ENCODE results near the gene LPP. TPM values are rescaled to one million over a fixed set of nuclear protein-coding genes. Genes with fewer than 3 reads are reported as not detected.

Gene LPP
- total RNA-seq, 3 donors from 2014 or later (not counting 1 experiment from before 2014, with no cell fraction given): 137 to 163 (median 149) TPM

- no peaks in the 10 kb centered on the region for H3K27me3 Mint-ChIP-seq (ENCODE audit: low read depth in 2 of 2)
Measured at GRCh38 chr3:188929137-188929536, 775.2 kb downstream of the LPP start.

DNA sequence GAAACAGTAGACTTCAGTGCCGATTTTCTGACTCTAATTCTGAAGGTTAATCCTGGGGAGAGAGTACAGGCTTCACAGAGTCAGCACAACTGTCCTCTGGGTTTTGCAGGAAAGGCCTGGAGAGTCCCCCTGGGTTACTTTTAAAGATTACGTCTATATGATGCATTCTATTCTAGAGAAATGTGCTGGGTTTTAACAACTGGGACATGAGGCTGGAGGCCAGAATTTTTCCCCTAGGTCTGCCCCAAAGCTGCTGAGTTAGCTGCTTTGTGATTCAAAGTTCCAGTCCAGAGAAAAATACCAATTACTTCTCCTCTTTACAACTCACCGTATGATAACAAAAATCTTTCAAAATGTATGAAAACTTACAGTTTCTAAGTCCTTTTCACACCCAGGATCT, 777.1 kb downstream of the LPP start:
- Mint-ChIP-seq H3K4me3 (no peak overlapping the region), H3K36me3 (no peaks in the 10 kb centered on the region), H3K27me3 (ENCODE audit: low read depth in 2 of 2) (no peaks in the 10 kb centered on the region), H3K27ac (no peak overlapping the region), H3K9me3 (no peaks in the 10 kb centered on the region), H3K4me1 (no peaks in the 10 kb centered on the region)
- Histone ChIP-seq H3K27ac (ENCODE audit: low read length) (no peak overlapping the region), H3K4me3 (ENCODE audit: low read length) (no peak overlapping the region), H3K27me3 (ENCODE audit: control insufficient read depth, insufficient read depth, low read length) (no peaks in the 10 kb centered on the region), H3K4me1 (ENCODE audit: control insufficient read depth, insufficient read depth, low read length) (no peaks in the 10 kb centered on the region), H3K9me3 (ENCODE audit: control insufficient read depth, insufficient read depth, low read length) (no peaks in the 10 kb centered on the region), H3K36me3 (ENCODE audit: control insufficient read depth, insufficient read depth, low read length) (no peaks in the 10 kb centered on the region)
- ATAC-seq: no peak
- intact Hi-C loops (cut with micrococcal nuclease): no loop called here
- WGBS (ENCODE audit: insufficient coverage): 65% methylated on average over 3 of the region's 3 CpGs
- TF ChIP-seq CTCF (IDR thresholded peaks at IDR 0.05): no peak
- no peak for DNase-seq

More at GRCh38 chr3:188929137-188929536, 775.2 kb downstream of the LPP start:
- Histone ChIP-seq H3K27me3 (ENCODE audit: control insufficient read depth, insufficient read depth, low read length) (no peaks in the 10 kb centered on the region), H3K4me3 (ENCODE audit: low read length) (no peak overlapping the region), H3K27ac (ENCODE audit: low read length) (no peak overlapping the region), H3K9me3 (ENCODE audit: control insufficient read depth, insufficient read depth, low read length) (no peaks in the 10 kb centered on the region), H3K36me3 (ENCODE audit: control insufficient read depth, insufficient read depth, low read length) (no peaks in the 10 kb centered on the region), H3K4me1 (ENCODE audit: control insufficient read depth, insufficient read depth, low read length) (no peaks in the 10 kb centered on the region)
- no peaks in the 10 kb centered on the region for H3K9me3 Mint-ChIP-seq
- no peak for ATAC-seq
- no peak for TF ChIP-seq CTCF (IDR thresholded peaks at IDR 0.05)
- no peak for DNase-seq
- no peak overlapping the region for H3K4me3 Mint-ChIP-seq
- WGBS (ENCODE audit: insufficient coverage): 89% methylated on average over 2 of the region's 2 CpGs
- H3K4me1 Mint-ChIP-seq: no peaks in the 10 kb centered on the region
- H3K36me3 Mint-ChIP-seq: no peaks in the 10 kb centered on the region
- intact Hi-C loops (cut with micrococcal nuclease): no loop called here
- no peak overlapping the region for H3K27ac Mint-ChIP-seq

DNA sequence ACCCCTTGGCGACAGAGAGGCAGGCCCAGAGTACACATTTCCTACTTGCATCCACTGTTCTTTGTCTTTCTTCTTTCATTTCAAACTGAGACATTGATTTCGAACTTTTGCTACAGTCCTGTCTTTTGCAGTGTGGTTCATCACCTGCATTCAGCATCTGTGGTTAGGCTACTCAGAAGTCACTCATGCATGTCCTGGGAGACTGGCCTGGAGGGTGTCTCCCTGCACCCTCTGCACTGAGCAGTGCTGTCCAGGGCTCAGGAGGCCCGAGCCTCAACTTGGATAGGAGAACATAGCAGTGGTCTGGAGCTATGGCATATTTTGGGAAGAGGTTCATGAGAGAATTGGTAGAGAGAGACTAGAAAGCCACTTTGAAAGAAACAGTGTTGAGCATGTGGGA, 777.6 kb downstream of the LPP start:
- no peak overlapping the region for H3K4me3 Mint-ChIP-seq
- TF ChIP-seq CTCF (IDR thresholded peaks at IDR 0.05): no peak
- ATAC-seq (no peak), DNase-seq (no peak)
- Histone ChIP-seq H3K9me3 (ENCODE audit: control insufficient read depth, insufficient read depth, low read length) (no peaks in the 10 kb centered on the region), H3K27me3 (ENCODE audit: control insufficient read depth, insufficient read depth, low read length) (no peaks in the 10 kb centered on the region), H3K36me3 (ENCODE audit: control insufficient read depth, insufficient read depth, low read length) (no peaks in the 10 kb centered on the region), H3K4me1 (ENCODE audit: control insufficient read depth, insufficient read depth, low read length) (no peaks in the 10 kb centered on the region), H3K4me3 (ENCODE audit: low read length) (no peak overlapping the region), H3K27ac (ENCODE audit: low read length) (no peak overlapping the region)
- no peaks in the 10 kb centered on the region for H3K36me3 Mint-ChIP-seq
- no peaks in the 10 kb centered on the region for H3K4me1 Mint-ChIP-seq
- H3K9me3 Mint-ChIP-seq: no peaks in the 10 kb centered on the region
- intact Hi-C loops (cut with micrococcal nuclease): no loop called here
- H3K27ac Mint-ChIP-seq: no peak overlapping the region
- H3K27me3 Mint-ChIP-seq (ENCODE audit: low read depth in 2 of 2): no peaks in the 10 kb centered on the region
- WGBS (ENCODE audit: insufficient coverage): 88% methylated on average over 3 of the region's 3 CpGs

GRCh38 chr3:188934989-188935388, 781.0 kb downstream of the LPP start:
- Mint-ChIP-seq H3K4me3 (no peak overlapping the region), H3K27me3 (ENCODE audit: low read depth in 2 of 2) (no peaks in the 10 kb centered on the region), H3K9me3 (no peaks in the 10 kb centered on the region), H3K36me3 (no peaks in the 10 kb centered on the region), H3K27ac (no peak overlapping the region), H3K4me1 (no peaks in the 10 kb centered on the region)
- DNase-seq (no peak), ATAC-seq (no peak)
- Histone ChIP-seq H3K4me3 (ENCODE audit: low read length) (no peak overlapping the region), H3K4me1 (ENCODE audit: control insufficient read depth, insufficient read depth, low read length) (no peaks in the 10 kb centered on the region), H3K9me3 (ENCODE audit: control insufficient read depth, insufficient read depth, low read length) (no peaks in the 10 kb centered on the region), H3K36me3 (ENCODE audit: control insufficient read depth, insufficient read depth, low read length) (no peaks in the 10 kb centered on the region), H3K27me3 (ENCODE audit: control insufficient read depth, insufficient read depth, low read length) (no peaks in the 10 kb centered on the region), H3K27ac (ENCODE audit: low read length) (no peak overlapping the region)
- intact Hi-C loops (cut with micrococcal nuclease): no loop called here
- 98% methylated on average over 5 of the region's 5 CpGs for WGBS (ENCODE audit: insufficient coverage)
- no peak for TF ChIP-seq CTCF (IDR thresholded peaks at IDR 0.05)
